Measurements from ENCODE around the gene DOCK4. TPM values are rescaled to one million over a fixed set of nuclear protein-coding genes. Genes with fewer than 3 reads are reported as not detected.

Gene DOCK4
- total RNA-seq, 1 donor: 31.8 TPM

GRCh38 chr7:111750878-111751277 is 455.3 kb downstream of the DOCK4 start:
- Histone ChIP-seq H3K4me3 (ENCODE audit: insufficient read depth, low read length) (no peak overlapping the region), H2AFZ (ENCODE audit: low read length) (no peak overlapping the region), H3K27me3 (ENCODE audit: insufficient read depth, low read length) (no peaks in the 10 kb centered on the region), H3K36me3 (ENCODE audit: insufficient read depth, low read length) (no peaks in the 10 kb centered on the region), H3K27ac (ENCODE audit: low read depth, low read length) (no peak overlapping the region), H3K4me2 (ENCODE audit: insufficient read depth, low read length) (no peak overlapping the region), H4K20me1 (ENCODE audit: insufficient read depth, low read length) (no peaks in the 10 kb centered on the region), H3K9me3 (ENCODE audit: low read depth, low read length) (no peaks in the 10 kb centered on the region), H3K79me2 (ENCODE audit: insufficient read depth, low read length) (no peaks in the 10 kb centered on the region), H3K4me1 (ENCODE audit: insufficient read depth, low read length) (no peaks in the 10 kb centered on the region)
- DNase-seq (ENCODE audit: insufficient read length, low spot score, missing footprints): no peak
- no peak for TF ChIP-seq CTCF (IDR thresholded peaks at IDR 0.05; ENCODE audit: extremely low read depth, low read depth, low read length)

- no peak overlapping the region for H3K27ac ChIP-seq (ENCODE audit: low read depth, low read length)
- TF ChIP-seq CTCF (IDR thresholded peaks at IDR 0.05; ENCODE audit: extremely low read depth, low read depth, low read length): no peak
- no peaks in the 10 kb centered on the region for H3K4me1 ChIP-seq (ENCODE audit: insufficient read depth, low read length)
- H3K4me3 ChIP-seq (ENCODE audit: insufficient read depth, low read length): no peak overlapping the region
- no peaks in the 10 kb centered on the region for H3K79me2 ChIP-seq (ENCODE audit: insufficient read depth, low read length)
- no peaks in the 10 kb centered on the region for H3K27me3 ChIP-seq (ENCODE audit: insufficient read depth, low read length)
- DNase-seq (ENCODE audit: insufficient read length, low spot score, missing footprints): no peak
- no peak overlapping the region for H3K4me2 ChIP-seq (ENCODE audit: insufficient read depth, low read length)
- H2AFZ ChIP-seq (ENCODE audit: low read length): no peak overlapping the region
- H4K20me1 ChIP-seq (ENCODE audit: insufficient read depth, low read length): no peaks in the 10 kb centered on the region
- H3K36me3 ChIP-seq (ENCODE audit: insufficient read depth, low read length): no peaks in the 10 kb centered on the region
- H3K9me3 ChIP-seq (ENCODE audit: low read depth, low read length): no peaks in the 10 kb centered on the region
Observed at GRCh38 chr7:111750228-111750627, 456.0 kb downstream of the DOCK4 start.

GRCh38 chr7:111749625-111750024 is 456.6 kb downstream of the DOCK4 start:
- H3K4me1 ChIP-seq (ENCODE audit: insufficient read depth, low read length): no peaks in the 10 kb centered on the region
- no peak overlapping the region for H3K4me2 ChIP-seq (ENCODE audit: insufficient read depth, low read length)
- no peak for DNase-seq (ENCODE audit: insufficient read length, low spot score, missing footprints)
- no peak overlapping the region for H3K27ac ChIP-seq (ENCODE audit: low read depth, low read length)
- no peaks in the 10 kb centered on the region for H4K20me1 ChIP-seq (ENCODE audit: insufficient read depth, low read length)
- no peaks in the 10 kb centered on the region for H3K36me3 ChIP-seq (ENCODE audit: insufficient read depth, low read length)
- H3K4me3 ChIP-seq (ENCODE audit: insufficient read depth, low read length): no peak overlapping the region
- H2AFZ ChIP-seq (ENCODE audit: low read length): no peak overlapping the region
- no peaks in the 10 kb centered on the region for H3K27me3 ChIP-seq (ENCODE audit: insufficient read depth, low read length)
- no peaks in the 10 kb centered on the region for H3K9me3 ChIP-seq (ENCODE audit: low read depth, low read length)
- no peak for TF ChIP-seq CTCF (IDR thresholded peaks at IDR 0.05; ENCODE audit: extremely low read depth, low read depth, low read length)
- H3K79me2 ChIP-seq (ENCODE audit: insufficient read depth, low read length): no peaks in the 10 kb centered on the region

GRCh38 chr7:111747718-111748117 is 458.5 kb downstream of the DOCK4 start:
- Histone ChIP-seq H4K20me1 (ENCODE audit: insufficient read depth, low read length) (no peaks in the 10 kb centered on the region), H3K27ac (ENCODE audit: low read depth, low read length) (no peak overlapping the region), H3K4me2 (ENCODE audit: insufficient read depth, low read length) (no peak overlapping the region), H3K4me3 (ENCODE audit: insufficient read depth, low read length) (no peak overlapping the region), H3K9me3 (ENCODE audit: low read depth, low read length) (no peaks in the 10 kb centered on the region), H3K36me3 (ENCODE audit: insufficient read depth, low read length) (no peaks in the 10 kb centered on the region), H3K4me1 (ENCODE audit: insufficient read depth, low read length) (no peaks in the 10 kb centered on the region), H2AFZ (ENCODE audit: low read length) (no peak overlapping the region), H3K79me2 (ENCODE audit: insufficient read depth, low read length) (no peaks in the 10 kb centered on the region), H3K27me3 (ENCODE audit: insufficient read depth, low read length) (no peaks in the 10 kb centered on the region)
- no peak for DNase-seq (ENCODE audit: insufficient read length, low spot score, missing footprints)
- no peak for TF ChIP-seq CTCF (IDR thresholded peaks at IDR 0.05; ENCODE audit: extremely low read depth, low read depth, low read length)
